ENCODE results near the gene EPHB3.

GRCh38 chr3:184559336-184559735, 2.2 kb upstream of the EPHB3 start:
- TF ChIP-seq CTCF (IDR thresholded peaks at IDR 0.05): no peak
- TF ChIP-seq POLR2A (IDR thresholded peaks at IDR 0.05): no peak

All from sigmoid colon (tissue), 3 donors.